ENCODE results near the gene TMEM52. TPM values are rescaled to one million over a fixed set of nuclear protein-coding genes. Genes with fewer than 3 reads are reported as not detected.
A peak's percentile ranks its signal among the peaks of the same experiment; 100 is the strongest.

Gene TMEM52
- total and polyA plus RNA-seq, 7 experiments from 2014 or later = 0.45 to 1.1 TPM; not detected in 5

- Mint-ChIP-seq H3K27me3 (peaks cover 0 to 7% (median 0%) of the 10 kb centered on the region in 5 donors), H3K9me3 (peaks cover 0 to 2% (median 0%) of the 10 kb centered on the region in 11 donors), H3K4me1 (peaks cover 19 to 57% (median 37%) of the 10 kb centered on the region in 7 donors), H3K4me3 (peak overlapping the region in 9 of 10 donors; percentile 33 to 100 (median 65)), H3K27ac (peak overlapping the region; percentile 21 to 95 (median 79)), H3K36me3 (peaks cover 0 to 9% (median 0%) of the 10 kb centered on the region in 5 donors)
- Histone ChIP-seq H3K27me3 (ENCODE audit: control insufficient read depth in 2 of 2, insufficient read depth in 2 of 2, low read length in 2 of 2) (no peaks in the 10 kb centered on the region), H3K4me1 (ENCODE audit: control insufficient read depth in 2 of 2, insufficient read depth in 2 of 2, low read length in 2 of 2) (peaks cover 9 to 27% of the 10 kb centered on the region in 2 donors), H3K27ac (ENCODE audit: low read depth, low read length) (peak overlapping the region; percentile 32), H3K4me3 (ENCODE audit: low read length) (no peak overlapping the region), H3K36me3 (ENCODE audit: control insufficient read depth in 2 of 3, insufficient read depth in 3 of 3, low read length in 3 of 3) (no peaks in the 10 kb centered on the region), H3K9me3 (ENCODE audit: control insufficient read depth in 2 of 3, low read length in 3 of 3) (no peaks in the 10 kb centered on the region)
- ChIA-PET CTCF (interaction anchor here (1.1 to 1.3 kb wide), 2 partner anchors 12 to 13 kb away, joined by 3 to 5 read pairs; no protein-coding TSS in a partner anchor), POLR2A (interaction anchor here (0.7 to 2.7 kb wide), 4 partner anchors 10 to 33 kb away, joined by 3 to 8 read pairs (median 4); no protein-coding TSS in a partner anchor)
- DNase-seq (no peak), ATAC-seq (no peak)
- intact Hi-C loops (cut with micrococcal nuclease) = no loop called here
These were observed 24.0 kb downstream of the TMEM52 start for GRCh38 chr1:1895060-1895418.

- Mint-ChIP-seq H3K4me1 (peaks cover 19 to 52% (median 37%) of the 10 kb centered on the region in 7 donors), H3K4me3 (peak overlapping the region in 9 of 10 donors; percentile 33 to 100 (median 65)), H3K27ac (peak overlapping the region; percentile 38 to 95 (median 79)), H3K27me3 (peaks cover 0 to 7% (median 0%) of the 10 kb centered on the region in 5 donors), H3K36me3 (peaks cover 0 to 9% (median 0%) of the 10 kb centered on the region in 5 donors), H3K9me3 (peaks cover 0 to 2% (median 0%) of the 10 kb centered on the region in 11 donors)
- H3K27me3 ChIP-seq (ENCODE audit: control insufficient read depth in 2 of 2, insufficient read depth in 2 of 2, low read length in 2 of 2) = no peaks in the 10 kb centered on the region
- no peaks in the 10 kb centered on the region for H3K36me3 ChIP-seq (ENCODE audit: control insufficient read depth in 2 of 3, insufficient read depth in 3 of 3, low read length in 3 of 3)
- CTCF ChIA-PET = interaction anchor here (1.3 kb wide), 1 partner anchor 14 kb away, joined by 5 read pairs; no protein-coding TSS in a partner anchor
- DNase-seq (peak in 1 of 9 donors; percentile 25), ATAC-seq (no peak)
- no peaks in the 10 kb centered on the region for H3K9me3 ChIP-seq (ENCODE audit: control insufficient read depth in 2 of 3, low read length in 3 of 3)
- H3K4me3 ChIP-seq (ENCODE audit: low read length) = no peak overlapping the region
- POLR2A ChIA-PET = interaction anchor here (1.2 to 2.7 kb wide), 2 partner anchors 14 to 33 kb away, joined by 3 to 8 read pairs; no protein-coding TSS in a partner anchor
- H3K27ac ChIP-seq (ENCODE audit: low read depth, low read length) = peak overlapping the region; percentile 47
- H3K4me1 ChIP-seq (ENCODE audit: control insufficient read depth in 2 of 2, insufficient read depth in 2 of 2, low read length in 2 of 2) = peaks cover 9 to 26% of the 10 kb centered on the region in 2 donors
- intact Hi-C loops (cut with micrococcal nuclease) = no loop called here
These were observed 24.6 kb downstream of the TMEM52 start for GRCh38 chr1:1894354-1895059.

- POLR2A ChIA-PET = interaction anchor here (2.7 kb wide), 1 partner anchor 15 kb away, joined by 8 read pairs; no protein-coding TSS in a partner anchor
- Histone ChIP-seq H3K27me3 (ENCODE audit: control insufficient read depth in 2 of 2, insufficient read depth in 2 of 2, low read length in 2 of 2) (no peaks in the 10 kb centered on the region), H3K9me3 (ENCODE audit: control insufficient read depth in 2 of 3, low read length in 3 of 3) (no peaks in the 10 kb centered on the region), H3K4me1 (ENCODE audit: control insufficient read depth in 2 of 2, insufficient read depth in 2 of 2, low read length in 2 of 2) (peaks cover 11 to 27% of the 10 kb centered on the region in 2 donors), H3K27ac (ENCODE audit: low read depth, low read length) (peak overlapping the region; percentile 47), H3K36me3 (ENCODE audit: control insufficient read depth in 2 of 3, insufficient read depth in 3 of 3, low read length in 3 of 3) (no peaks in the 10 kb centered on the region), H3K4me3 (ENCODE audit: low read length) (no peak overlapping the region)
- Mint-ChIP-seq H3K36me3 (peaks cover 0 to 9% (median 0%) of the 10 kb centered on the region in 5 donors), H3K4me3 (peak overlapping the region in 2 of 10 donors; percentile 77 to 100), H3K27ac (peak overlapping the region in 8 of 9 donors; percentile 25 to 95 (median 86)), H3K9me3 (peaks cover 0 to 2% (median 0%) of the 10 kb centered on the region in 11 donors), H3K4me1 (peaks cover 18 to 54% (median 37%) of the 10 kb centered on the region in 7 donors), H3K27me3 (peaks cover 0 to 5% (median 0%) of the 10 kb centered on the region in 5 donors)
- CTCF ChIA-PET = no interaction called here
- intact Hi-C loops (cut with micrococcal nuclease) = no loop called here
- no peak for ATAC-seq
- no peak for DNase-seq
These were observed 25.1 kb downstream of the TMEM52 start for GRCh38 chr1:1893997-1894353.

GRCh38 chr1:1893291-1893985, 25.6 kb downstream of the TMEM52 start:
- Mint-ChIP-seq H3K4me3 (peak overlapping the region; percentile 8 to 100 (median 74)), H3K4me1 (peaks cover 23 to 55% (median 42%) of the 10 kb centered on the region in 7 donors), H3K27ac (peak overlapping the region; percentile 25 to 95 (median 89)), H3K9me3 (peaks cover 0 to 2% (median 0%) of the 10 kb centered on the region in 11 donors), H3K36me3 (peaks cover 0 to 9% (median 0%) of the 10 kb centered on the region in 5 donors), H3K27me3 (peaks cover 0 to 5% (median 0%) of the 10 kb centered on the region in 5 donors)
- H3K36me3 ChIP-seq (ENCODE audit: control insufficient read depth in 2 of 3, insufficient read depth in 3 of 3, low read length in 3 of 3) = no peaks in the 10 kb centered on the region
- H3K27ac ChIP-seq (ENCODE audit: low read depth, low read length) = peak overlapping the region; percentile 0
- ChIA-PET POLR2A (no interaction called here), CTCF (no interaction called here)
- no peak for ATAC-seq
- no peak for DNase-seq
- peaks cover 16 to 33% of the 10 kb centered on the region in 2 donors for H3K4me1 ChIP-seq (ENCODE audit: control insufficient read depth in 2 of 2, insufficient read depth in 2 of 2, low read length in 2 of 2)
- no peak overlapping the region for H3K4me3 ChIP-seq (ENCODE audit: low read length)
- intact Hi-C loops (cut with micrococcal nuclease) = no loop called here
- no peaks in the 10 kb centered on the region for H3K27me3 ChIP-seq (ENCODE audit: control insufficient read depth in 2 of 2, insufficient read depth in 2 of 2, low read length in 2 of 2)
- no peaks in the 10 kb centered on the region for H3K9me3 ChIP-seq (ENCODE audit: control insufficient read depth in 2 of 3, low read length in 3 of 3)

GRCh38 chr1:1892763-1893120, 26.3 kb downstream of the TMEM52 start:
- Mint-ChIP-seq H3K27me3 (peaks cover 0 to 5% (median 0%) of the 10 kb centered on the region in 5 donors), H3K4me1 (peaks cover 29 to 62% (median 47%) of the 10 kb centered on the region in 7 donors), H3K9me3 (peaks cover 0 to 2% (median 0%) of the 10 kb centered on the region in 11 donors), H3K4me3 (peak overlapping the region; percentile 80 to 100 (median 90)), H3K27ac (peak overlapping the region; percentile 82 to 98 (median 95)), H3K36me3 (peaks cover 0 to 10% (median 0%) of the 10 kb centered on the region in 5 donors)
- H3K36me3 ChIP-seq (ENCODE audit: control insufficient read depth in 2 of 3, insufficient read depth in 3 of 3, low read length in 3 of 3) = no peaks in the 10 kb centered on the region
- no peaks in the 10 kb centered on the region for H3K27me3 ChIP-seq (ENCODE audit: control insufficient read depth in 2 of 2, insufficient read depth in 2 of 2, low read length in 2 of 2)
- ChIA-PET CTCF (interaction anchor here (0.6 to 1.6 kb wide), 2 partner anchors 15 to 48 kb away, joined by 3 to 4 read pairs; no protein-coding TSS in a partner anchor), POLR2A (no interaction called here)
- H3K4me3 ChIP-seq (ENCODE audit: low read length) = peak overlapping the region; percentile 64
- intact Hi-C loops (cut with micrococcal nuclease) = no loop called here
- peaks cover 23 to 40% of the 10 kb centered on the region in 2 donors for H3K4me1 ChIP-seq (ENCODE audit: control insufficient read depth in 2 of 2, insufficient read depth in 2 of 2, low read length in 2 of 2)
- H3K27ac ChIP-seq (ENCODE audit: low read depth, low read length) = peak overlapping the region; percentile 96
- ATAC-seq (no peak), DNase-seq (no peak)
- no peaks in the 10 kb centered on the region for H3K9me3 ChIP-seq (ENCODE audit: control insufficient read depth in 2 of 3, low read length in 3 of 3)

GRCh38 chr1:1892079-1892762, 26.9 kb downstream of the TMEM52 start:
- Mint-ChIP-seq H3K4me1 (peaks cover 34 to 67% (median 52%) of the 10 kb centered on the region in 7 donors), H3K27ac (peak overlapping the region; percentile 82 to 98 (median 95)), H3K4me3 (peak overlapping the region; percentile 80 to 100 (median 90)), H3K9me3 (peaks cover 0 to 2% (median 0%) of the 10 kb centered on the region in 11 donors), H3K27me3 (peaks cover 0 to 5% (median 0%) of the 10 kb centered on the region in 5 donors), H3K36me3 (peaks cover 0 to 10% (median 0%) of the 10 kb centered on the region in 5 donors)
- POLR2A ChIA-PET = interaction anchor here (1.0 to 1.5 kb wide), 6 partner anchors 11 to 338 kb away, joined by 3 to 12 read pairs (median 4); no protein-coding TSS in a partner anchor
- Histone ChIP-seq H3K4me1 (ENCODE audit: control insufficient read depth in 2 of 2, insufficient read depth in 2 of 2, low read length in 2 of 2) (peaks cover 28 to 45% of the 10 kb centered on the region in 2 donors), H3K27me3 (ENCODE audit: control insufficient read depth in 2 of 2, insufficient read depth in 2 of 2, low read length in 2 of 2) (no peaks in the 10 kb centered on the region), H3K4me3 (ENCODE audit: low read length) (peak overlapping the region; percentile 64), H3K36me3 (ENCODE audit: control insufficient read depth in 2 of 3, insufficient read depth in 3 of 3, low read length in 3 of 3) (no peaks in the 10 kb centered on the region), H3K27ac (ENCODE audit: low read depth, low read length) (peak overlapping the region; percentile 96), H3K9me3 (ENCODE audit: control insufficient read depth in 2 of 3, low read length in 3 of 3) (no peaks in the 10 kb centered on the region)
- intact Hi-C loops (cut with micrococcal nuclease) = no loop called here
- CTCF ChIA-PET = interaction anchor here (0.6 to 1.6 kb wide), 3 partner anchors 15 to 48 kb away, joined by 3 to 4 read pairs (median 3); no protein-coding TSS in a partner anchor
- DNase-seq (peak in 4 of 9 donors; percentile 13 to 37 (median 24)), ATAC-seq (no peak)

Data from naive thymus-derived CD4-positive, alpha-beta T cell (primary cell).